ENCODE data around the gene UBE3C.

The UBE3C gene

GRCh38 chr7:157136372-157136771 lies 2.4 kb upstream of the UBE3C start:
- no peak overlapping the region for H3K4me3 ChIP-seq (ENCODE audit: low read depth, low read length)
- H3K27me3 ChIP-seq (ENCODE audit: control insufficient read depth, insufficient read depth, low read length), result no peaks in the 10 kb centered on the region
- no peak overlapping the region for H3K4me2 ChIP-seq (ENCODE audit: low read length)
- peaks cover 10% of the 10 kb centered on the region for H3K79me2 ChIP-seq
- no peaks in the 10 kb centered on the region for H3K36me3 ChIP-seq (ENCODE audit: control insufficient read depth, insufficient read depth, low read length)
- no peak overlapping the region for H3K9ac ChIP-seq
- TF ChIP-seq, protein P1, sequence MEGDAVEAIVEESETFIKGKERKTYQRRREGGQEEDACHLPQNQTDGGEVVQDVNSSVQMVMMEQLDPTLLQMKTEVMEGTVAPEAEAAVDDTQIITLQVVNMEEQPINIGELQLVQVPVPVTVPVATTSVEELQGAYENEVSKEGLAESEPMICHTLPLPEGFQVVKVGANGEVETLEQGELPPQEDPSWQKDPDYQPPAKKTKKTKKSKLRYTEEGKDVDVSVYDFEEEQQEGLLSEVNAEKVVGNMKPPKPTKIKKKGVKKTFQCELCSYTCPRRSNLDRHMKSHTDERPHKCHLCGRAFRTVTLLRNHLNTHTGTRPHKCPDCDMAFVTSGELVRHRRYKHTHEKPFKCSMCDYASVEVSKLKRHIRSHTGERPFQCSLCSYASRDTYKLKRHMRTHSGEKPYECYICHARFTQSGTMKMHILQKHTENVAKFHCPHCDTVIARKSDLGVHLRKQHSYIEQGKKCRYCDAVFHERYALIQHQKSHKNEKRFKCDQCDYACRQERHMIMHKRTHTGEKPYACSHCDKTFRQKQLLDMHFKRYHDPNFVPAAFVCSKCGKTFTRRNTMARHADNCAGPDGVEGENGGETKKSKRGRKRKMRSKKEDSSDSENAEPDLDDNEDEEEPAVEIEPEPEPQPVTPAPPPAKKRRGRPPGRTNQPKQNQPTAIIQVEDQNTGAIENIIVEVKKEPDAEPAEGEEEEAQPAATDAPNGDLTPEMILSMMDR (IDR thresholded peaks at IDR 0.05), result no peak
- peaks cover 10% of the 10 kb centered on the region for H3K4me1 ChIP-seq
- no peaks in the 10 kb centered on the region for H3K9me3 ChIP-seq (ENCODE audit: control insufficient read depth, low read length)
- H2AFZ ChIP-seq, result peak overlapping the region; percentile 60
- H3K27ac ChIP-seq, result no peak overlapping the region

- no peaks in the 10 kb centered on the region for H3K36me3 ChIP-seq (ENCODE audit: control insufficient read depth, insufficient read depth, low read length)
- H3K4me1 ChIP-seq, result peaks cover 10% of the 10 kb centered on the region
- no peak overlapping the region for H3K9ac ChIP-seq
- TF ChIP-seq, protein P1 (IDR thresholded peaks at IDR 0.05), result no peak
- H3K79me2 ChIP-seq, result peaks cover 21% of the 10 kb centered on the region
- H3K9me3 ChIP-seq (ENCODE audit: control insufficient read depth, low read length), result no peaks in the 10 kb centered on the region
- H3K4me2 ChIP-seq (ENCODE audit: low read length), result peak overlapping the region; percentile 71
- H2AFZ ChIP-seq, result peak overlapping the region; percentile 85
- peak overlapping the region; percentile 62 for H3K4me3 ChIP-seq (ENCODE audit: low read depth, low read length)
- peak overlapping the region; percentile 74 for H3K27ac ChIP-seq
- no peaks in the 10 kb centered on the region for H3K27me3 ChIP-seq (ENCODE audit: control insufficient read depth, insufficient read depth, low read length)
These were observed 664 bp upstream of the UBE3C start for GRCh38 chr7:157138101-157138423.

DNA sequence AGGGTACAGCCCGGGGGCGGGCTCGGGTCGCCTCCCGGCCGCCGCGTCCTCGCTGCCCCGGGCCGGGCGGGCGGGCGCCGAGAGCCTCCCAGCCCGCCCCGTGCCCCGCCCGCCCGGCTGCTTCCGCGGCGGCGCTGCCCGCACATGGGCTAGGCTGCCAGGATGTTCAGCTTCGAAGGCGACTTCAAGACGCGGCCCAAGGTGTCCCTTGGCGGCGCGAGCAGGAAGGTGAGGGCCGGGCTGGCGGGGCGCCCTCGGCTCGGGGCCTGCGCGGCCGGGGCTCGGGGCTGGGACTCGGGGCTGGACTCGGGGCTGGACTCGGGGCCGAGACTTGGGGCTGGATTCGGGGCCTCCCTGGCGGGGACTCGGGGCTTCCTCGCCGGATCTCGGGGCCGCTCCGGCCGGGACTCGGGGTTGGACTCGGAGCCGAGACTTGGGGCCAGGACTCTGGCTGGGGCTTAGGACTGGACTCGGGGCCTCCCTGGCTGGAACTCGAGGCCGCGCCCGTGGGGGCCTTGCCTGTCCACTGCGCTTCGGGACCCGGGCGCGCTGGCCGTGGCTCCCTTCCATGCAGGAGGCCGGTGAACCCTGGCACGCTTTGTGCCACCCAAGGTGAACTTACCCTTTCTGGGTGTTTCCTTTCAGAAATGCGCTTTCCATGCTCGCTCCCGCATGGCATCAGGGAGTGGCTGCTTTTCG lies 534 bp downstream of the UBE3C start:
- H3K4me2 ChIP-seq (ENCODE audit: low read length), result peak overlapping the region; percentile 64
- peaks cover 31% of the 10 kb centered on the region for H3K79me2 ChIP-seq
- peak overlapping the region; percentile 66 for H3K27ac ChIP-seq
- H3K9ac ChIP-seq, result peak overlapping the region; percentile 74
- H3K4me1 ChIP-seq, result peaks cover 10% of the 10 kb centered on the region
- H3K36me3 ChIP-seq (ENCODE audit: control insufficient read depth, insufficient read depth, low read length), result no peaks in the 10 kb centered on the region
- TF ChIP-seq, protein P1 (IDR thresholded peaks at IDR 0.05), result no peak
- H2AFZ ChIP-seq, result peak overlapping the region; percentile 85
- H3K27me3 ChIP-seq (ENCODE audit: control insufficient read depth, insufficient read depth, low read length), result no peaks in the 10 kb centered on the region
- H3K4me3 ChIP-seq (ENCODE audit: low read depth, low read length), result peak overlapping the region; percentile 68
- no peaks in the 10 kb centered on the region for H3K9me3 ChIP-seq (ENCODE audit: control insufficient read depth, low read length)

GRCh38 chr7:157139810-157140510 lies 1.2 kb downstream of the UBE3C start:
- peak overlapping the region; percentile 68 for H3K4me3 ChIP-seq (ENCODE audit: low read depth, low read length)
- no peaks in the 10 kb centered on the region for H3K36me3 ChIP-seq (ENCODE audit: control insufficient read depth, insufficient read depth, low read length)
- peaks cover 10% of the 10 kb centered on the region for H3K4me1 ChIP-seq
- peak overlapping the region; percentile 64 for H3K4me2 ChIP-seq (ENCODE audit: low read length)
- H3K27ac ChIP-seq, result peak overlapping the region; percentile 66
- no peaks in the 10 kb centered on the region for H3K9me3 ChIP-seq (ENCODE audit: control insufficient read depth, low read length)
- peaks cover 36% of the 10 kb centered on the region for H3K79me2 ChIP-seq
- TF ChIP-seq, protein P1 (IDR thresholded peaks at IDR 0.05), result no peak
- no peaks in the 10 kb centered on the region for H3K27me3 ChIP-seq (ENCODE audit: control insufficient read depth, insufficient read depth, low read length)
- peak overlapping the region; percentile 74 for H3K9ac ChIP-seq
- peak overlapping the region; percentile 81 for H2AFZ ChIP-seq

Data from parathyroid adenoma (tissue), 2 donors.